NCI-H82 treated with DMSO at 0.1 percent for 48 hours (cell line): ENCODE data around the gene CNOT6.
"Not testable (repeated sequence)": the region's sequence is repeated elsewhere in the genome, so short reads cannot be mapped to it uniquely, and the experiment has no call there.

ENCODE experiments used
- DNase-seq: peaks from one replicate; lab custom pipeline; 2025; ENCODE audit not compliant: unreplicated experiment; lab: John Stamatoyannopoulos, UW

Gene CNOT6

GRCh38 chr5:180470966-180471582 is 23.1 kb upstream of the CNOT6 start:
- peak; percentile 8 for DNase-seq

GRCh38 chr5:180471866-180472265 is 22.3 kb upstream of the CNOT6 start:
- no peak for DNase-seq

GRCh38 chr5:180472269-180472668 is 21.9 kb upstream of the CNOT6 start:
- DNase-seq: no peak

- not testable (repeated sequence) for DNase-seq
Measured at GRCh38 chr5:180473386-180473785, 20.8 kb upstream of the CNOT6 start.

GRCh38 chr5:180474569-180474968 is 19.6 kb upstream of the CNOT6 start:
- DNase-seq: no peak

GRCh38 chr5:180475969-180476524 is 18.1 kb upstream of the CNOT6 start:
- not testable (repeated sequence) for DNase-seq

GRCh38 chr5:180484813-180485212 is 9.4 kb upstream of the CNOT6 start:
- DNase-seq: no peak

- DNase-seq: no peak
Measured at GRCh38 chr5:180486636-180487149, 7.5 kb upstream of the CNOT6 start.

GRCh38 chr5:180487556-180487955 is 6.6 kb upstream of the CNOT6 start:
- DNase-seq: no peak

- no peak for DNase-seq
Measured at GRCh38 chr5:180491496-180491895, 2.7 kb upstream of the CNOT6 start.

GRCh38 chr5:180492226-180492903 is 1.8 kb upstream of the CNOT6 start:
- no peak for DNase-seq

GRCh38 chr5:180494510-180495181 is 467 bp downstream of the CNOT6 start:
- DNase-seq: no peak

GRCh38 chr5:180495292-180495691 is 1.1 kb downstream of the CNOT6 start:
- DNase-seq: no peak

GRCh38 chr5:180495991-180496741 is 2.0 kb downstream of the CNOT6 start:
- DNase-seq: no peak

GRCh38 chr5:180496806-180497205 is 2.6 kb downstream of the CNOT6 start:
- not testable (repeated sequence) for DNase-seq

GRCh38 chr5:180497865-180498264 is 3.7 kb downstream of the CNOT6 start:
- not testable (repeated sequence) for DNase-seq

- no peak for DNase-seq
Measured at GRCh38 chr5:180498378-180498777, 4.2 kb downstream of the CNOT6 start.

GRCh38 chr5:180499684-180500083 is 5.5 kb downstream of the CNOT6 start:
- DNase-seq: no peak

- DNase-seq: not testable (repeated sequence)
Measured at GRCh38 chr5:180500300-180500699, 6.1 kb downstream of the CNOT6 start.

GRCh38 chr5:180507661-180508060 is 13.5 kb downstream of the CNOT6 start:
- no peak for DNase-seq

GRCh38 chr5:180515294-180515693 is 21.1 kb downstream of the CNOT6 start:
- no peak for DNase-seq
